CD14-positive monocyte (primary cell): Measurements from ENCODE around the gene LRRC74A. TPM values are rescaled to one million over a fixed set of nuclear protein-coding genes. Genes with fewer than 3 reads are reported as not detected.

Source experiments
- DNase-seq, 3 donors: peaks; one replicate each; pipeline ENCODE4 v3.0.0-alpha.2; 2011 to 2022
- H2AFZ ChIP-seq: 2 replicates; pipeline ENCODE4 v1.6.0; 2012; ENCODE audit warnings: mild to moderate bottlenecking, low read depth, low read length, inconsistent platforms; ENCODE audit not compliant: insufficient read depth, poor library complexity, severe bottlenecking
- H3K27ac ChIP-seq, 2 donors: 1 replicate in 1 of 2; 2 replicates in 1 of 2; pipeline ENCODE4 v1.5.1; 2012 to 2013; ENCODE audit warnings: low read length in 2 of 2, control low read depth in 1 of 2, inconsistent platforms in 1 of 2, low read depth in 1 of 2, mild to moderate bottlenecking in 1 of 2
- H3K27me3 ChIP-seq, 2 donors: one replicate each; pipeline versions ENCODE4 v1.6.0 to v1.6.1; 2011 to 2013; ENCODE audit warnings: low read length in 2 of 2; ENCODE audit not compliant: control insufficient read depth in 2 of 2, insufficient read depth in 2 of 2
- H3K36me3 ChIP-seq, 2 donors: replicated peaks in 1 of 2; 1 replicate in 1 of 2; 2 replicates in 1 of 2; pipeline versions ENCODE4 v1.5.1 to v1.6.1; 2012 to 2013; ENCODE audit warnings: low read length in 2 of 2, control low read depth in 1 of 2, inconsistent platforms in 1 of 2, mild to moderate bottlenecking in 1 of 2; ENCODE audit not compliant: insufficient read depth in 2 of 2, control insufficient read depth in 1 of 2
- H3K4me1 ChIP-seq, 2 donors: 1 replicate in 1 of 2; 2 replicates in 1 of 2; pipeline versions ENCODE4 v1.5.1 to v1.6.1; 2012 to 2013; ENCODE audit warnings: low read length in 2 of 2, control low read depth in 1 of 2, inconsistent platforms in 1 of 2, mild to moderate bottlenecking in 1 of 2, moderate library complexity in 1 of 2; ENCODE audit not compliant: insufficient read depth in 2 of 2, control insufficient read depth in 1 of 2
- H3K4me2 ChIP-seq: replicated peaks from 2 replicates; pipeline ENCODE3; 2012; ENCODE audit warnings: low read length, moderate library complexity, mild to moderate bottlenecking; ENCODE audit not compliant: poor library complexity, severe bottlenecking; ENCODE audit errors: extremely low read depth
- H3K4me3 ChIP-seq, 3 experiments: fragments of 200-600 bp in 1 of 3; sonication (generic) in 1 of 3; replicated peaks in 1 of 3; 1 replicate in 2 of 3; 2 replicates in 1 of 3; pipeline ENCODE4 v1.5.1; 2011 to 2013; ENCODE audit warnings: low read length in 3 of 3, mild to moderate bottlenecking in 3 of 3, control low read depth in 2 of 3, low read depth in 2 of 3, inconsistent platforms in 1 of 3, moderate library complexity in 1 of 3
- H3K79me2 ChIP-seq: 2 replicates; pipeline ENCODE4 v1.6.0; 2012; ENCODE audit warnings: mild to moderate bottlenecking, control low read depth, inconsistent platforms, low read length, moderate library complexity; ENCODE audit not compliant: insufficient read depth
- H3K9ac ChIP-seq: 2 replicates; pipeline ENCODE4 v1.6.0; 2017; ENCODE audit warnings: low read length, mild to moderate bottlenecking; ENCODE audit not compliant: insufficient read depth, poor library complexity, severe bottlenecking
- H3K9me3 ChIP-seq, 2 donors: replicated peaks in 1 of 2; 1 replicate in 1 of 2; 2 replicates in 1 of 2; pipeline versions ENCODE4 v1.5.1 to v1.6.1; 2012 to 2013; ENCODE audit warnings: low read length in 2 of 2, control low read depth in 1 of 2; ENCODE audit not compliant: control insufficient read depth in 1 of 2, insufficient read depth in 1 of 2
- H4K20me1 ChIP-seq: 2 replicates; pipeline ENCODE4 v1.6.0; 2012; ENCODE audit warnings: mild to moderate bottlenecking, low read length, control low read depth, moderate library complexity; ENCODE audit not compliant: insufficient read depth
- H3K27ac Mint-ChIP-seq, 7 donors: one replicate each; pipeline ENCODE4 v1.8.0; 2020; ENCODE audit warnings: mild to moderate bottlenecking in 7 of 7, mixed read lengths in 7 of 7, moderate library complexity in 6 of 7, inconsistent platforms in 2 of 7
- H3K27me3 Mint-ChIP-seq, 3 donors: one replicate each; pipeline ENCODE4 v1.8.0; 2021 to 2022; ENCODE audit warnings: low read depth in 3 of 3, mild to moderate bottlenecking in 3 of 3, mixed read lengths in 3 of 3, moderate library complexity in 3 of 3, inconsistent platforms in 1 of 3
- H3K36me3 Mint-ChIP-seq, 2 donors: one replicate each; pipeline ENCODE4 v1.8.0; 2020; ENCODE audit warnings: mixed read lengths in 2 of 2, inconsistent platforms in 1 of 2, mild to moderate bottlenecking in 1 of 2
- H3K4me1 Mint-ChIP-seq: one replicate; pipeline ENCODE4 v1.8.0; 2020; ENCODE audit warnings: mild to moderate bottlenecking, mixed read lengths
- H3K4me3 Mint-ChIP-seq, 2 donors: one replicate each; pipeline ENCODE4 v1.8.0; 2020; ENCODE audit warnings: mild to moderate bottlenecking in 2 of 2, mixed read lengths in 2 of 2, moderate library complexity in 1 of 2
- H3K9me3 Mint-ChIP-seq, 7 donors: one replicate each; pipeline ENCODE4 v1.8.0; 2020 to 2022; ENCODE audit warnings: mixed read lengths in 7 of 7, mild to moderate bottlenecking in 6 of 7, moderate library complexity in 6 of 7, inconsistent platforms in 2 of 7
- WGBS: methylation state at CpG from one replicate; pipeline ENCODE4 v1.1.5; 2013; ENCODE audit warnings: missing lambda C conversion rate; ENCODE audit not compliant: insufficient coverage; 5-methylcytosine and 5-hydroxymethylcytosine counted together
- intact Hi-C, 2 donors: fragments of 100-400 bp; cut with micrococcal nuclease; formaldehyde crosslinking; loops; one replicate each; pipeline versions ENCODE4 v1.15.0 to v1.15.1; 2023
- polyA plus RNA-seq, 3 donors: library from polyadenylated mRNA; depleted of rRNA in 1 of 3; unstranded in 2 of 3; stranded (reverse) in 1 of 3; fragments of 300-500 nt in 2 of 3; fragments of >200 nt in 1 of 3; fragmentation: Illumina TruSeq in 2 of 3; gene quantifications; 1 replicate in 2 of 3; 2 replicates in 1 of 3; pipeline ENCODE4 v1.2.3, GENCODE V29; 2012 to 2021
- TF ChIP-seq, protein P1 (sequence below): fragments of 200-600 bp; IDR thresholded peaks from one replicate; pipeline ENCODE4 v1.8.0; 2022; ENCODE audit warnings: antibody characterized with exemption, mild to moderate bottlenecking

LRRC74A gene
- polyA plus RNA-seq, 3 donors, result 0.24 TPM; not detected in 2

DNA sequence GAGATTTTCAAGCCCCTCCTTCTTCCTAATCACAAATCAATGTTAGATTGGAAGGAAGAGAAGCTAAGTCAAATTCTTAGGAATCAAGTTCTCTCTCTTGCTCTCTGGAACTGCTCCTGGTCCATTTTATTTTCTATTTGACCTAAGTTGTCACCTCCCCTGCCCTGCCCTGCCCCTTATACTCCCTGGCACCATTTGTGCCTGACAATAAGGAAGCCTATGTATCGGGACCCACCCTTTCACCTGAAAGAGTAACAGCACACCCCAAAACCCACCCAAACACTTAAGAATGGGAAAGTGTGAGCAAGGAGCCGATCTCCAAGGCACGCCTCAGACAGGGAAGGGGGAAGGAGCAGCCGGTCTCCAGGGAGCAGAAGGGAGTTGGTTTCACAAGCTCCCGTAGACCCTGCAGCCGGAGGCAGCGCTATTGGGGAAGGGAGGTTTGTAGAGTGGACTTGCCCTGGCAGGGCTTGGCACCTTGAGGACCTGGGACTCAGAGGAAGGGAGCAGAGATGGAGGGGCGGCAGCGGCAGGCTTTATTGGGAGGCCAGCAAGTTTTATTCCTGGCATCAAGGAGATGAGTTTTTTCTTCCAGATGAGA lies 1.6 kb downstream of the LRRC74A start:
- Histone ChIP-seq H3K36me3 (no peaks in the 10 kb centered on the region), H3K9me3 (no peaks in the 10 kb centered on the region), H3K9ac (no peak overlapping the region), H3K4me2 (no peak overlapping the region), H4K20me1 (no peaks in the 10 kb centered on the region), H3K4me1 (peaks cover 8 to 14% of the 10 kb centered on the region in 2 donors), H3K4me3 (no peak overlapping the region), H3K79me2 (no peaks in the 10 kb centered on the region), H3K27me3 (no peaks in the 10 kb centered on the region), H2AFZ (no peak overlapping the region), H3K27ac (no peak overlapping the region)
- Mint-ChIP-seq H3K4me1 (peaks cover 33% of the 10 kb centered on the region), H3K27me3 (peaks cover 0 to 2% (median 2%) of the 10 kb centered on the region in 3 donors), H3K4me3 (no peak overlapping the region), H3K36me3 (peaks cover 11 to 25% of the 10 kb centered on the region in 2 donors), H3K27ac (peak overlapping the region in 3 of 7 donors; percentile 36 to 66 (median 63)), H3K9me3 (peaks cover 0 to 4% (median 0%) of the 10 kb centered on the region in 7 donors)
- no peak for DNase-seq
- intact Hi-C loops, result no loop called here
- TF ChIP-seq, protein P1, sequence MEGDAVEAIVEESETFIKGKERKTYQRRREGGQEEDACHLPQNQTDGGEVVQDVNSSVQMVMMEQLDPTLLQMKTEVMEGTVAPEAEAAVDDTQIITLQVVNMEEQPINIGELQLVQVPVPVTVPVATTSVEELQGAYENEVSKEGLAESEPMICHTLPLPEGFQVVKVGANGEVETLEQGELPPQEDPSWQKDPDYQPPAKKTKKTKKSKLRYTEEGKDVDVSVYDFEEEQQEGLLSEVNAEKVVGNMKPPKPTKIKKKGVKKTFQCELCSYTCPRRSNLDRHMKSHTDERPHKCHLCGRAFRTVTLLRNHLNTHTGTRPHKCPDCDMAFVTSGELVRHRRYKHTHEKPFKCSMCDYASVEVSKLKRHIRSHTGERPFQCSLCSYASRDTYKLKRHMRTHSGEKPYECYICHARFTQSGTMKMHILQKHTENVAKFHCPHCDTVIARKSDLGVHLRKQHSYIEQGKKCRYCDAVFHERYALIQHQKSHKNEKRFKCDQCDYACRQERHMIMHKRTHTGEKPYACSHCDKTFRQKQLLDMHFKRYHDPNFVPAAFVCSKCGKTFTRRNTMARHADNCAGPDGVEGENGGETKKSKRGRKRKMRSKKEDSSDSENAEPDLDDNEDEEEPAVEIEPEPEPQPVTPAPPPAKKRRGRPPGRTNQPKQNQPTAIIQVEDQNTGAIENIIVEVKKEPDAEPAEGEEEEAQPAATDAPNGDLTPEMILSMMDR, result no peak
- WGBS, result 95% methylated on average over 8 of the region's 9 CpGs

DNA sequence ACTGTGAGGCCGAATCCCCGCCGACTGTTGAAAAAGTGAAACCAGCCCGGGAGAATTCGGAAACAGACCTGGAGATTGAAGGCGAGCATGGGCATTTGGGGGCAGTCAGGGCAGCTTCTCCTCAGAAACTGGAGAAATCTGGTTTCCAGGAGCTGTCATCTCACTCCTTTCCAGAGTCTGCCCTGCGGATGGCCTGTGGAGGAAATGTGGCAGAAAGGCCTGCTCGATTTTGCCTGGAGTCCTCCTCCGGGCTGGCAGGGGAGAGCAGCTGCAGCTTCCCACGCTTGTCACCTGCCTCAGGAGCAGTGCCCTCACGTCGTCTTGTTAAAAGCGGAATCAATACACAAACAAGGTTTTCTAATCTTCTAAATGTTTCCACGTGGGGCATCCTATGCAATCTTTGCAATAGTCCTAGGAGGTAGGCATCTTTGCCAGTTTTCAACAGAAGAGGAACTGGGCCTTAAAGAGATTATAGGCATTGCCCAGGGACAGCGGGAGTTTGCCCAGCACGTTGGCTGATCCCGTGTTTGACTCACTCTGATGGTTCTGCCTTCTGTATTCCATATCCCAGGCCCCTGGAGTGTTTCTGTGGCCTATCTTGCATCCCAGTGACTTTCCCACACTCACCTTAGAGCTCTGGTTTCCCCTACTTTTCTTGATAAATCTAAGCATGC lies 2.3 kb downstream of the LRRC74A start:
- H3K27me3 Mint-ChIP-seq, result peaks cover 0 to 2% (median 2%) of the 10 kb centered on the region in 3 donors
- no peaks in the 10 kb centered on the region for H3K9me3 ChIP-seq
- no peaks in the 10 kb centered on the region for H3K79me2 ChIP-seq
- no peak overlapping the region for H3K9ac ChIP-seq
- peaks cover 15 to 21% of the 10 kb centered on the region in 2 donors for H3K4me1 ChIP-seq
- H3K36me3 Mint-ChIP-seq, result peaks cover 12 to 25% of the 10 kb centered on the region in 2 donors
- no peaks in the 10 kb centered on the region for H3K27me3 ChIP-seq
- H3K9me3 Mint-ChIP-seq, result peaks cover 0 to 4% (median 0%) of the 10 kb centered on the region in 7 donors
- 94% methylated on average over 14 of the region's 17 CpGs for WGBS
- peak overlapping the region in 6 of 7 donors; percentile 25 to 91 (median 73) for H3K27ac Mint-ChIP-seq
- no peak overlapping the region for H3K4me2 ChIP-seq
- no peak overlapping the region for H2AFZ ChIP-seq
- H3K4me3 Mint-ChIP-seq, result no peak overlapping the region
- DNase-seq, result peak in 1 of 3 donors; percentile 40
- H3K36me3 ChIP-seq, result no peaks in the 10 kb centered on the region
- TF ChIP-seq, protein P1, result no peak
- H3K27ac ChIP-seq, result peak overlapping the region in 1 of 2 donors; percentile 21
- H3K4me3 ChIP-seq, result no peak overlapping the region
- intact Hi-C loops, result no loop called here
- H4K20me1 ChIP-seq, result no peaks in the 10 kb centered on the region
- peaks cover 39% of the 10 kb centered on the region for H3K4me1 Mint-ChIP-seq
